SU-DHL-6 (cell line): Measurements from ENCODE around the gene BTBD9.

ENCODE experiments used
- H2AFZ ChIP-seq: fragments of 200-600 bp; sonication (generic); 2 replicates; pipeline ENCODE4 v1.6.1; 2014; ENCODE audit warnings: low read depth, mild to moderate bottlenecking, moderate library complexity, mixed read lengths, antibody characterized with exemption, low read length; ENCODE audit not compliant: severe bottlenecking
- H3F3A ChIP-seq: fragments of 200-600 bp; shearing (Covaris generic); 2 replicates; pipeline ENCODE4 v1.6.0; 2016; ENCODE audit warnings: antibody characterized with exemption, mild to moderate bottlenecking; ENCODE audit not compliant: insufficient read depth
- H3K27ac ChIP-seq: fragments of 200-600 bp; sonication (generic); 2 replicates; pipeline ENCODE4 v1.5.1; 2016; ENCODE audit warnings: low read depth, mild to moderate bottlenecking, low read length, moderate library complexity, mixed read lengths
- H3K27me3 ChIP-seq: fragments of 200-600 bp; sonication (generic), shearing (Covaris generic); 2 replicates; pipeline ENCODE4 v1.6.0; 2014; ENCODE audit warnings: mild to moderate bottlenecking, low read length
- H3K36me3 ChIP-seq: fragments of 200-600 bp; sonication (generic); 2 replicates; pipeline ENCODE4 v1.6.1; 2014; ENCODE audit warnings: mild to moderate bottlenecking, low read length, mixed read lengths
- H3K4me2 ChIP-seq: fragments of 300-600, 200-600 bp; shearing (Covaris generic), sonication (generic); 2 replicates; pipeline ENCODE4 v1.6.0; 2014; ENCODE audit warnings: low read length, low read depth, mild to moderate bottlenecking; ENCODE audit not compliant: poor library complexity, severe bottlenecking
- H3K4me3 ChIP-seq: fragments of 200-600 bp; sonication (generic); 2 replicates; pipeline ENCODE4 v1.5.1; 2014; ENCODE audit warnings: antibody characterized with exemption, low read length, mild to moderate bottlenecking, mixed read lengths; ENCODE audit not compliant: insufficient read depth, poor library complexity, severe bottlenecking
- H3K79me2 ChIP-seq: fragments of 200-600 bp; sonication (generic); 2 replicates; pipeline ENCODE4 v1.6.1; 2014; ENCODE audit warnings: mild to moderate bottlenecking, low read length, moderate library complexity; ENCODE audit not compliant: insufficient read depth
- H3K9ac ChIP-seq: fragments of 200-600 bp; sonication (generic); 2 replicates; pipeline ENCODE4 v1.7.0; 2014; ENCODE audit warnings: mild to moderate bottlenecking, low read length
- H3K9me2 ChIP-seq: fragments of 200-600 bp; sonication (generic); replicated peaks from 2 replicates; pipeline ENCODE4 v1.6.1; 2014; ENCODE audit warnings: low read length; ENCODE audit not compliant: insufficient read depth
- H3K9me3 ChIP-seq: fragments of 200-600 bp; sonication (generic); 2 replicates; pipeline ENCODE4 v1.6.1; 2014; ENCODE audit warnings: low read length, mixed read lengths; ENCODE audit not compliant: insufficient read depth
- H4K20me1 ChIP-seq: fragments of 200-600 bp; sonication (generic); 2 replicates; pipeline ENCODE4 v1.6.1; 2014; ENCODE audit warnings: low read depth, mild to moderate bottlenecking, antibody characterized with exemption, low read length, moderate library complexity, mixed read lengths
- CTCF ChIP-seq: fragments of 200-600 bp; sonication (generic); IDR thresholded peaks from one replicate; pipeline ENCODE4 v1.5.1; 2017; ENCODE audit warnings: antibody characterized with exemption, mild to moderate bottlenecking, low read length, moderate library complexity; ENCODE audit not compliant: insufficient read depth, poor library complexity, severe bottlenecking
- EZH2phosphoT487 ChIP-seq: fragments of 200-600 bp; sonication (generic), shearing (Covaris generic); conservative IDR thresholded peaks from 2 replicates; pipeline ENCODE4 v1.6.1; 2018; ENCODE audit warnings: mild to moderate bottlenecking, antibody characterized with exemption, low read length, moderate library complexity, mixed read lengths

Gene BTBD9

GRCh38 chr6:38212116-38212515 lies 427.6 kb downstream of the BTBD9 start:
- Histone ChIP-seq H3K79me2 (no peaks in the 10 kb centered on the region), H3K27me3 (no peaks in the 10 kb centered on the region), H3K27ac (no peak overlapping the region), H3K9me2 (no peaks in the 10 kb centered on the region), H2AFZ (no peak overlapping the region), H3K36me3 (no peaks in the 10 kb centered on the region), H3K9ac (no peak overlapping the region), H3K4me3 (no peak overlapping the region), H3F3A (no peaks in the 10 kb centered on the region), H3K4me2 (no peak overlapping the region), H3K9me3 (no peaks in the 10 kb centered on the region), H4K20me1 (no peaks in the 10 kb centered on the region; the same call in 1 of the 2 replicates)
- TF ChIP-seq EZH2phosphoT487 (no peak), CTCF (no peak)

- 0 out of 2 replicates have a peak, but pooled peaks cover 6% of the 10 kb centered on the region for H4K20me1 ChIP-seq
- H3K27ac ChIP-seq = no peak overlapping the region
- H3K36me3 ChIP-seq = no peaks in the 10 kb centered on the region
- no peak overlapping the region for H3K4me3 ChIP-seq
- no peak overlapping the region for H3K9ac ChIP-seq
- H3K9me2 ChIP-seq = no peaks in the 10 kb centered on the region
- H3K4me2 ChIP-seq = no peak overlapping the region
- H3F3A ChIP-seq = no peaks in the 10 kb centered on the region
- H2AFZ ChIP-seq = no peak overlapping the region
- no peaks in the 10 kb centered on the region for H3K79me2 ChIP-seq
- H3K27me3 ChIP-seq = no peaks in the 10 kb centered on the region
- no peaks in the 10 kb centered on the region for H3K9me3 ChIP-seq
- TF ChIP-seq CTCF (no peak), EZH2phosphoT487 (no peak)
Measured at GRCh38 chr6:38209371-38210260, 430.1 kb downstream of the BTBD9 start.

- no peak overlapping the region for H3K9ac ChIP-seq
- no peak for TF ChIP-seq CTCF
- TF ChIP-seq EZH2phosphoT487 = no peak
- H3K79me2 ChIP-seq = no peaks in the 10 kb centered on the region
- H2AFZ ChIP-seq = no peak overlapping the region
- no peaks in the 10 kb centered on the region for H3K9me3 ChIP-seq
- H3K27me3 ChIP-seq = no peaks in the 10 kb centered on the region
- 0 out of 2 replicates have a peak, but pooled peaks cover 6% of the 10 kb centered on the region for H4K20me1 ChIP-seq
- no peak overlapping the region for H3K4me2 ChIP-seq
- no peaks in the 10 kb centered on the region for H3K9me2 ChIP-seq
- H3K27ac ChIP-seq = no peak overlapping the region
- no peaks in the 10 kb centered on the region for H3K36me3 ChIP-seq
- H3K4me3 ChIP-seq = no peak overlapping the region
- no peaks in the 10 kb centered on the region for H3F3A ChIP-seq
Measured at GRCh38 chr6:38208028-38208427, 431.7 kb downstream of the BTBD9 start.
